ENCODE measurements around the gene FAM13A.
"Not testable (repeated sequence)": the region's sequence is repeated elsewhere in the genome, so short reads cannot be mapped to it uniquely, and the experiment has no call there.

Gene FAM13A

DNA sequence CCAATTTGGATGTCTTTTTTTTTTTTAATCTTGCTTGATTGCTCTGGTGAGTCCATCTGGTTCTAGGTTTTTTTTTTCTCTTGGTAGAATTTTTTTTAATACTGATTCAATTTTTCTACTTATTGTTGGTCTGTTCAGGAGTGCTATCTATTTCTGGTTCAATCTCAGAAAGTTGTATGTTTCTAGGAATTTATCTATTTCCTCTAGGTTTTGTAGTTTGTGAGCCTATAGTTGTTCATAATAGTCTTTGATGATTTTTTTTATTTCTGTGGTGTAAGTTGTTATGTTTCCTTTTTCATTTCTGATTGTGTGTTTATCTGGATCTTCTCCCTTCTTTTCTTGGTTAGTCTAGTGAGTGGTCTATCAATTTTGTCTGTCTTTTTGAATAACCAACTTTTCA lies 129.6 kb downstream of the FAM13A start:
- Histone ChIP-seq H3K4me3 (ENCODE audit: low read depth in 1 of 5, low read length in 5 of 5) (no peak overlapping the region), H3K9ac (ENCODE audit: low read length in 5 of 5) (no peak overlapping the region), H3K27ac (ENCODE audit: low read depth, low read length) (no peak overlapping the region), H3K9me3 (ENCODE audit: control insufficient read depth in 5 of 5, low read length in 5 of 5) (no peaks in the 10 kb centered on the region), H3K27me3 (ENCODE audit: control insufficient read depth in 5 of 5, insufficient read depth in 4 of 5, low read length in 5 of 5) (no peaks in the 10 kb centered on the region), H3K4me1 (ENCODE audit: control insufficient read depth in 5 of 5, insufficient read depth in 5 of 5, low read length in 5 of 5) (no peaks in the 10 kb centered on the region), H3K36me3 (ENCODE audit: control insufficient read depth in 5 of 5, insufficient read depth in 5 of 5, low read length in 5 of 5) (no peaks in the 10 kb centered on the region)

- no peaks in the 10 kb centered on the region for H3K36me3 ChIP-seq (ENCODE audit: control insufficient read depth in 5 of 5, insufficient read depth in 5 of 5, low read length in 5 of 5)
- no peaks in the 10 kb centered on the region for H3K4me1 ChIP-seq (ENCODE audit: control insufficient read depth in 5 of 5, insufficient read depth in 5 of 5, low read length in 5 of 5)
- no peak overlapping the region for H3K27ac ChIP-seq (ENCODE audit: low read depth, low read length)
- no peaks in the 10 kb centered on the region for H3K9me3 ChIP-seq (ENCODE audit: control insufficient read depth in 5 of 5, low read length in 5 of 5)
- no peaks in the 10 kb centered on the region for H3K27me3 ChIP-seq (ENCODE audit: control insufficient read depth in 5 of 5, insufficient read depth in 4 of 5, low read length in 5 of 5)
- no peak overlapping the region for H3K9ac ChIP-seq (ENCODE audit: low read length in 5 of 5)
- no peak overlapping the region for H3K4me3 ChIP-seq (ENCODE audit: low read depth in 1 of 5, low read length in 5 of 5)
Measured at GRCh38 chr4:88919056-88919455, 137.9 kb downstream of the FAM13A start.

DNA sequence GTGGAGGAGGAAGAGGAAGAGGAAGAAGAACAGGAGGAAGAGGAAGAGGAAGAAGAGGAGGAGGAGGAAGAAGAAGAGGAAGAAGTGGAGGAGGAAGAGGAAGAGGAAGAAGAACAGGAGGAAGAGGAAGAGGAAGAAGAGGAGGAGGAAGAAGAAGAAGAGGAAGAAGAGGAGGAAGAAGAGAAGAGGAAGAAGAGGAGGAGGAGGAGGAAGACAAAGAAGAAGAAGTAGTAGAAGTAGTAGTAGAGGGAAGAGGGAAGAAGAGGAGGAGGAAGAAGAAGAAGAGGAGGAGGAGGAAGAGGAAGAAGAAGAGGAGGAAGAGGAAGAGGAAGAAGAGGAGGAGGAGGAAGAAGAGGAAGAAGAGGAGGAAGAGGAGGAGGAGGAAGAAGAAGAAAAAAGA lies 143.8 kb downstream of the FAM13A start:
- H3K9me3 ChIP-seq (ENCODE audit: control insufficient read depth in 5 of 5, low read length in 5 of 5); H3K4me3 ChIP-seq (ENCODE audit: low read depth in 1 of 5, low read length in 5 of 5); H3K36me3 ChIP-seq (ENCODE audit: control insufficient read depth in 5 of 5, insufficient read depth in 5 of 5, low read length in 5 of 5); H3K27ac ChIP-seq (ENCODE audit: low read depth, low read length); H3K9ac ChIP-seq (ENCODE audit: low read length in 5 of 5); H3K27me3 ChIP-seq (ENCODE audit: control insufficient read depth in 5 of 5, insufficient read depth in 4 of 5, low read length in 5 of 5); H3K4me1 ChIP-seq (ENCODE audit: control insufficient read depth in 5 of 5, insufficient read depth in 5 of 5, low read length in 5 of 5): not testable (repeated sequence)

GRCh38 chr4:88911246-88912212 lies 145.5 kb downstream of the FAM13A start:
- Histone ChIP-seq H3K4me1 (ENCODE audit: control insufficient read depth in 5 of 5, insufficient read depth in 5 of 5, low read length in 5 of 5) (peaks cover 0 to 6% (median 0%) of the 10 kb centered on the region in 5 donors), H3K36me3 (ENCODE audit: control insufficient read depth in 5 of 5, insufficient read depth in 5 of 5, low read length in 5 of 5) (no peaks in the 10 kb centered on the region), H3K27me3 (ENCODE audit: control insufficient read depth in 5 of 5, insufficient read depth in 4 of 5, low read length in 5 of 5) (no peaks in the 10 kb centered on the region), H3K27ac (ENCODE audit: low read depth, low read length) (no peak overlapping the region), H3K9me3 (ENCODE audit: control insufficient read depth in 5 of 5, low read length in 5 of 5) (no peaks in the 10 kb centered on the region), H3K9ac (ENCODE audit: low read length in 5 of 5) (no peak overlapping the region), H3K4me3 (ENCODE audit: low read depth in 1 of 5, low read length in 5 of 5) (peak overlapping the region in 1 of 5 donors; percentile 10)

DNA sequence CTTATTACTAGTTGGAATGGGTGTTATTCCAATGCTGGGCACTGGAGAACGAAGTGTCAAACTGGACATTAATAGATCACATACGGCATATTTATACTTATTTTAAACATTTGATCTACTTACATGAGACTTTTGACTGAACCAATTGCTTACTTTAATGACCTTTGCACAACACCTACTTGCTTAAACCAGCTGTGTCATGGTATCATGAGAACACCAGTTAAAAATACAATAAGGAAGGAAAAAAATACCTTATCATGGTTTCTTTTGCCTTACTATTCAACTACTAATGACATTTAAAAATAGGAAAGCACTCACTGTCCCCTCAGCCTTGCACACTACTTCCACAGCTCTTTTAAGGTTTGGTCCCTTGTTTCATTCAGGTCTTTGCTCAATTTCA lies 146.9 kb downstream of the FAM13A start:
- no peaks in the 10 kb centered on the region for H3K27me3 ChIP-seq (ENCODE audit: control insufficient read depth in 5 of 5, insufficient read depth in 4 of 5, low read length in 5 of 5)
- peaks cover 0 to 6% (median 0%) of the 10 kb centered on the region in 5 donors for H3K4me1 ChIP-seq (ENCODE audit: control insufficient read depth in 5 of 5, insufficient read depth in 5 of 5, low read length in 5 of 5)
- no peak overlapping the region for H3K9ac ChIP-seq (ENCODE audit: low read length in 5 of 5)
- no peak overlapping the region for H3K4me3 ChIP-seq (ENCODE audit: low read depth in 1 of 5, low read length in 5 of 5)
- no peaks in the 10 kb centered on the region for H3K9me3 ChIP-seq (ENCODE audit: control insufficient read depth in 5 of 5, low read length in 5 of 5)
- no peak overlapping the region for H3K27ac ChIP-seq (ENCODE audit: low read depth, low read length)
- H3K36me3 ChIP-seq (ENCODE audit: control insufficient read depth in 5 of 5, insufficient read depth in 5 of 5, low read length in 5 of 5): no peaks in the 10 kb centered on the region

DNA sequence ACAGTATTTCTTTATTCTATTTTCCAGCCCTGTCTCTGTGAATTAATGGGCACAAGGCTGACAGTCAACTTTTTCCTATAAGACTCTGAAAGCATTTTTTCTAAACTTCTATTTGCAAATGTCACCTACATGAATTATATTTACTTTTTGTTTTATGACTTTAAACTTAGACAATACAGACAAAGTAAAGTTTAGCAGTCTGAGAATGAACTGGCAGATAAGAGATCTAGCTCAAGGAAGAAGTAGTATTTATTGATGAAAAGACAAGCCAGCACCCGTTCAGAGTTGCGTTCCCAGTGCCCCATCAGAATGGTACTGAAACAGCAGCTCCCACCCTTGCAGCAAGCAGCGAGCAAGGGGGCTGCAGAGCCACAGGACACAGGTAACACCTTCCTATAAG lies 148.5 kb downstream of the FAM13A start:
- H3K27ac ChIP-seq (ENCODE audit: low read depth, low read length): no peak overlapping the region
- no peak overlapping the region for H3K4me3 ChIP-seq (ENCODE audit: low read depth in 1 of 5, low read length in 5 of 5)
- no peaks in the 10 kb centered on the region for H3K36me3 ChIP-seq (ENCODE audit: control insufficient read depth in 5 of 5, insufficient read depth in 5 of 5, low read length in 5 of 5)
- H3K9ac ChIP-seq (ENCODE audit: low read length in 5 of 5): no peak overlapping the region
- no peaks in the 10 kb centered on the region for H3K27me3 ChIP-seq (ENCODE audit: control insufficient read depth in 5 of 5, insufficient read depth in 4 of 5, low read length in 5 of 5)
- H3K9me3 ChIP-seq (ENCODE audit: control insufficient read depth in 5 of 5, low read length in 5 of 5): peaks cover 0 to 5% (median 0%) of the 10 kb centered on the region in 5 donors
- peaks cover 0 to 6% (median 0%) of the 10 kb centered on the region in 5 donors for H3K4me1 ChIP-seq (ENCODE audit: control insufficient read depth in 5 of 5, insufficient read depth in 5 of 5, low read length in 5 of 5)

DNA sequence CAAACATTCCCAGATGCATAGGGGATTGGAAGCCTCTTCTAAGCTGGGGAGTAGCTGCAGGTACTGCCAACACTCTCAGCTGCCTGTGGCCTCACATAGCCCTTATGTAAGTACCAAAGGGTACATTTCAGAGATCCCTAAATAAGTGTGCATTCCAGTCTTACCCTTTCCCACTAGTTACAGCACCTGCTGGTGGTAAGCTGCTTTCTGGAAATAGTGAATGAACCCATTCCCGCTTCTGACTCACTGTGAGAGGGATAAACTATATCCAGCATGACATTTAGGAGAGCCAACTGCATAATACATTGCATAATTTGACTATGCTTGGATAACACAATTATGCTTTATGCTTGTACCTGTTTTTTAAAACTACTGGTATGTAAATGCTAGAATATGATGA lies 149.0 kb downstream of the FAM13A start:
- no peak overlapping the region for H3K4me3 ChIP-seq (ENCODE audit: low read depth in 1 of 5, low read length in 5 of 5)
- no peak overlapping the region for H3K9ac ChIP-seq (ENCODE audit: low read length in 5 of 5)
- H3K27ac ChIP-seq (ENCODE audit: low read depth, low read length): no peak overlapping the region
- peaks cover 0 to 6% (median 0%) of the 10 kb centered on the region in 5 donors for H3K4me1 ChIP-seq (ENCODE audit: control insufficient read depth in 5 of 5, insufficient read depth in 5 of 5, low read length in 5 of 5)
- no peaks in the 10 kb centered on the region for H3K27me3 ChIP-seq (ENCODE audit: control insufficient read depth in 5 of 5, insufficient read depth in 4 of 5, low read length in 5 of 5)
- peaks cover 0 to 5% (median 0%) of the 10 kb centered on the region in 5 donors for H3K9me3 ChIP-seq (ENCODE audit: control insufficient read depth in 5 of 5, low read length in 5 of 5)
- H3K36me3 ChIP-seq (ENCODE audit: control insufficient read depth in 5 of 5, insufficient read depth in 5 of 5, low read length in 5 of 5): no peaks in the 10 kb centered on the region

- H3K9me3 ChIP-seq (ENCODE audit: control insufficient read depth in 5 of 5, low read length in 5 of 5): peaks cover 0 to 5% (median 0%) of the 10 kb centered on the region in 5 donors
- H3K27ac ChIP-seq (ENCODE audit: low read depth, low read length): no peak overlapping the region
Measured at GRCh38 chr4:88907478-88907877, 149.5 kb downstream of the FAM13A start.

GRCh38 chr4:88904240-88904639 lies 152.7 kb downstream of the FAM13A start:
- H3K27ac ChIP-seq (ENCODE audit: low read depth, low read length); H3K4me1 ChIP-seq (ENCODE audit: control insufficient read depth in 5 of 5, insufficient read depth in 5 of 5, low read length in 5 of 5); H3K27me3 ChIP-seq (ENCODE audit: control insufficient read depth in 5 of 5, insufficient read depth in 4 of 5, low read length in 5 of 5); H3K4me3 ChIP-seq (ENCODE audit: low read depth in 1 of 5, low read length in 5 of 5); H3K9ac ChIP-seq (ENCODE audit: low read length in 5 of 5); H3K36me3 ChIP-seq (ENCODE audit: control insufficient read depth in 5 of 5, insufficient read depth in 5 of 5, low read length in 5 of 5): not testable (repeated sequence)
- peaks cover 0 to 11% (median 3%) of the 10 kb centered on the region in 5 donors for H3K9me3 ChIP-seq (ENCODE audit: control insufficient read depth in 5 of 5, low read length in 5 of 5)

More at GRCh38 chr4:88907478-88907877, 149.5 kb downstream of the FAM13A start:
- no peak overlapping the region for H3K9ac ChIP-seq (ENCODE audit: low read length in 5 of 5)
- H3K36me3 ChIP-seq (ENCODE audit: control insufficient read depth in 5 of 5, insufficient read depth in 5 of 5, low read length in 5 of 5): no peaks in the 10 kb centered on the region
- H3K4me1 ChIP-seq (ENCODE audit: control insufficient read depth in 5 of 5, insufficient read depth in 5 of 5, low read length in 5 of 5): peaks cover 0 to 6% (median 0%) of the 10 kb centered on the region in 5 donors
- no peaks in the 10 kb centered on the region for H3K27me3 ChIP-seq (ENCODE audit: control insufficient read depth in 5 of 5, insufficient read depth in 4 of 5, low read length in 5 of 5)
- H3K4me3 ChIP-seq (ENCODE audit: low read depth in 1 of 5, low read length in 5 of 5): no peak overlapping the region

DNA sequence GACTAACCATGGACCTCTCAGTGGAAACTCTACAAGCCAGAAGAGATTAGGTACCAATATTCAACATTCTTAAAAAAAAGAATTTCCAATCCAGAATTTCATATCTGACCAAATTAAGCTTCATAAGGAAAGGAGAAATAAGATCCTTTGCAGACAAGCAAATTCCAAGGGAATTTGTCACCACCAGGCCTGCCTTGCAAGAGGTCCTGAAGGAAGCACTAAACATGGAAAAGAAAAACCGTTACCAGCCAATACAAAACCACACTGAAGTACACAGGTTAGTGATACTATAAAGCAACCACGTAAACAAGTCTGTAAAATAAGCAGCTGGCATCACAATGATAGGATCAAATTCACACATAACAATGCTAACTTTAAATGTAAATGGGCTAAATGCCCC lies 156.6 kb downstream of the FAM13A start:
- Histone ChIP-seq H3K4me3 (ENCODE audit: low read depth in 1 of 5, low read length in 5 of 5) (no peak overlapping the region), H3K36me3 (ENCODE audit: control insufficient read depth in 5 of 5, insufficient read depth in 5 of 5, low read length in 5 of 5) (no peaks in the 10 kb centered on the region), H3K9ac (ENCODE audit: low read length in 5 of 5) (no peak overlapping the region), H3K27ac (ENCODE audit: low read depth, low read length) (no peak overlapping the region), H3K9me3 (ENCODE audit: control insufficient read depth in 5 of 5, low read length in 5 of 5) (peaks cover 0 to 11% (median 3%) of the 10 kb centered on the region in 5 donors), H3K4me1 (ENCODE audit: control insufficient read depth in 5 of 5, insufficient read depth in 5 of 5, low read length in 5 of 5) (no peaks in the 10 kb centered on the region), H3K27me3 (ENCODE audit: control insufficient read depth in 5 of 5, insufficient read depth in 4 of 5, low read length in 5 of 5) (no peaks in the 10 kb centered on the region)
